Upper lobe of right lung (tissue), 1 donor: ENCODE results near the gene ZNF337. TPM values are rescaled to one million over a fixed set of nuclear protein-coding genes. Genes with fewer than 3 reads are reported as not detected.

ENCODE experiments used
- ATAC-seq: fragments of 200-7000 bp; cut with Tn5 transposase; one replicate; pipeline ENCODE4 v1.9.1; 2020; ENCODE audit warnings: mild to moderate bottlenecking, moderate library complexity
- DNase-seq: peaks from one replicate; pipeline ENCODE4 v3.0.0-alpha.2; 2020
- H3K27ac ChIP-seq: fragments of 200-600 bp; one replicate; pipeline ENCODE4 v1.8.0; 2022
- H3K27me3 ChIP-seq: fragments of 200-600 bp; one replicate; pipeline ENCODE4 v1.8.0; 2022; ENCODE audit warnings: mild to moderate bottlenecking
- H3K36me3 ChIP-seq: fragments of 200-600 bp; one replicate; pipeline ENCODE4 v1.8.0; 2022
- H3K4me1 ChIP-seq: fragments of 200-600 bp; one replicate; pipeline ENCODE4 v1.8.0; 2022
- H3K4me3 ChIP-seq: fragments of 200-600 bp; one replicate; pipeline ENCODE4 v1.8.0; 2022; ENCODE audit warnings: mild to moderate bottlenecking
- H3K9me3 ChIP-seq: fragments of 200-600 bp; one replicate; pipeline ENCODE4 v1.8.0; 2022
- intact Hi-C: fragments of 100-400 bp; cut with DNase I; formaldehyde crosslinking; loops from one replicate; pipeline ENCODE4 v1.11.0; 2022
- total RNA-seq: library from RNA; stranded (reverse); fragmentation: NEBNext Ultra II Directional; extraction: Animal tissue kit (Norgen Biotek cat#: 25700); gene quantifications from one replicate; pipeline ENCODE4 v1.2.1, GENCODE V29; 2021
- TF ChIP-seq, protein P1 (sequence below): fragments of 200-600 bp; IDR thresholded peaks from one replicate; pipeline ENCODE4 v1.8.0; 2022; ENCODE audit warnings: antibody characterized with exemption
- donor health status: DM: no; HTN: yes; CAD: no; lungs with severe emphysema.

Gene ZNF337
- total RNA-seq, 1 donor from 2014 or later, result 14.6 TPM

DNA sequence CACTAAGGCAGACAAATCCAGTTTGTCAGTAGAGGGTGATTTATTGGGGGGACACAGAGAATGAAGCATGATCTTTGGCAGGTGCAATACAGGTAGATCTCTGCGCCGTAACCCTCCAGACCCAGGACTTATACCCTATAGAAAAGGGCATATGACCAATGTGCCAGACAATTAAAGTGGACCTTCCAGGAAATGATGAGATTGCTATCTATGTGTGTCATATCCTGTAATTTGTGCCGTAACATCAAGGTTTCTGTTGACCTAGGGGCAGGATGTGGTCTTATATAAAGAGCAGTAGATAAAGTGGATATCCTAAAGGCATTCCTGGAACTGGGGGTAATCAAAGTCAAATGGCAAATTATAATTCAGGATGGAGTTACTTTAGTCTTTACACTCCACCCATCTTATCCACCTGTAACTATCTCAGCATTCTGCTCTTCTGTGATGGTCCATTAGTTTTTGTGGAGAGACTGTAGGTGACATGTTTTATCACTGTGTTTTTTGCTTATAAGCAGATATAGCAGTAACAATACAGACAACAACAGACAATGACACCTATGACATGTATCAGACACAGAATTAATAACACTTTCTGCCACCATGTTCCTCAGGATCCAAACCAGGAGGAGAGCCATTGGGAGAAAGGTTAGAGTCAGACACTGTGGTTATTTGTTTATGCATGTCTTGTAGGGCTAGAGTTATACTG, 43.1 kb upstream of the ZNF337 start:
- intact Hi-C loops, result no loop called here
- H3K9me3 ChIP-seq, result no peaks in the 10 kb centered on the region
- DNase-seq (no peak), ATAC-seq (no peak)
- no peak overlapping the region for H3K4me3 ChIP-seq
- no peaks in the 10 kb centered on the region for H3K4me1 ChIP-seq
- TF ChIP-seq, protein P1, sequence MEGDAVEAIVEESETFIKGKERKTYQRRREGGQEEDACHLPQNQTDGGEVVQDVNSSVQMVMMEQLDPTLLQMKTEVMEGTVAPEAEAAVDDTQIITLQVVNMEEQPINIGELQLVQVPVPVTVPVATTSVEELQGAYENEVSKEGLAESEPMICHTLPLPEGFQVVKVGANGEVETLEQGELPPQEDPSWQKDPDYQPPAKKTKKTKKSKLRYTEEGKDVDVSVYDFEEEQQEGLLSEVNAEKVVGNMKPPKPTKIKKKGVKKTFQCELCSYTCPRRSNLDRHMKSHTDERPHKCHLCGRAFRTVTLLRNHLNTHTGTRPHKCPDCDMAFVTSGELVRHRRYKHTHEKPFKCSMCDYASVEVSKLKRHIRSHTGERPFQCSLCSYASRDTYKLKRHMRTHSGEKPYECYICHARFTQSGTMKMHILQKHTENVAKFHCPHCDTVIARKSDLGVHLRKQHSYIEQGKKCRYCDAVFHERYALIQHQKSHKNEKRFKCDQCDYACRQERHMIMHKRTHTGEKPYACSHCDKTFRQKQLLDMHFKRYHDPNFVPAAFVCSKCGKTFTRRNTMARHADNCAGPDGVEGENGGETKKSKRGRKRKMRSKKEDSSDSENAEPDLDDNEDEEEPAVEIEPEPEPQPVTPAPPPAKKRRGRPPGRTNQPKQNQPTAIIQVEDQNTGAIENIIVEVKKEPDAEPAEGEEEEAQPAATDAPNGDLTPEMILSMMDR, result no peak
- H3K36me3 ChIP-seq, result no peaks in the 10 kb centered on the region
- no peak overlapping the region for H3K27ac ChIP-seq
- no peaks in the 10 kb centered on the region for H3K27me3 ChIP-seq

DNA sequence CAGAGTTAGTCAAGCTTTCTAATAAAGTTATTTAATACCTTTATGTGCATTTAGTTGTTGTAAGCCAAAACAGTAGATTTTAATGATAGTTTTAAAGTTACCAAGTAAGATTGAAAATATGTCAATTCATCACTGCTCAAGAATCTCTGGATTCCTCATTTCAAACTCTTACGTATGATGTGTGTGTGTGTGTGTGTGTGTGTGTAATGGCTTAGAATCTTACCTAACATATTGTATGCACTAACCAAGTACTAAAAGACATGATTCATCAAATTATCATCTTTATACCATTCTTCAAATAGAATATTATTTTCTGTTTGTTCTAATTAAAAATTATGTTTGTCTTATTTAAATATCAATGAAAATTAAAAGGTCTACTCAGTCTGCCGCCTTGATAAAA, 41.5 kb upstream of the ZNF337 start:
- H3K27ac ChIP-seq, result no peak overlapping the region
- H3K27me3 ChIP-seq, result no peaks in the 10 kb centered on the region
- DNase-seq (no peak), ATAC-seq (no peak)
- TF ChIP-seq, protein P1, result no peak
- H3K4me1 ChIP-seq, result no peaks in the 10 kb centered on the region
- no peak overlapping the region for H3K4me3 ChIP-seq
- H3K36me3 ChIP-seq, result no peaks in the 10 kb centered on the region
- intact Hi-C loops, result no loop called here
- H3K9me3 ChIP-seq, result no peaks in the 10 kb centered on the region

DNA sequence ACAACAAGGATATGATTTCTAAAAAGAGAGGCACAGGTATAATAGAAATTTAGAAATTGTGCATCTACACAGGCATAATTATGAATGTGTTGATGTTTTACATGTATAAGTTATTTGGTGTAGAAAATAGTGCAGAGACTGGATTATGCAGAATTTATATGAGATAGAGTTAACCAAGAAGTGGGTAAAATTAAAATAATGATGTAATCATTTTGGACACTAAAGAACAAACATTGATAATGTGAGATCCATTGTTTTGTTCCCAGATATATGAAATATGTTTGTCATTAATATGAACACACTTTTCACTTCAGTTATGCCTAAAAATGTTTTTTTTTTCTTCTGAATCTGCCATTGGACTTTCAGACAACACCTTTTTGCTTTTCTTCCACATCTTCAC, 37.2 kb upstream of the ZNF337 start:
- DNase-seq, result no peak
- TF ChIP-seq, protein P1, result no peak
- no peak for ATAC-seq
- intact Hi-C loops, result no loop called here
- Histone ChIP-seq H3K4me1 (no peaks in the 10 kb centered on the region), H3K4me3 (no peak overlapping the region), H3K27ac (no peak overlapping the region), H3K9me3 (no peaks in the 10 kb centered on the region), H3K36me3 (no peaks in the 10 kb centered on the region), H3K27me3 (no peaks in the 10 kb centered on the region)

DNA sequence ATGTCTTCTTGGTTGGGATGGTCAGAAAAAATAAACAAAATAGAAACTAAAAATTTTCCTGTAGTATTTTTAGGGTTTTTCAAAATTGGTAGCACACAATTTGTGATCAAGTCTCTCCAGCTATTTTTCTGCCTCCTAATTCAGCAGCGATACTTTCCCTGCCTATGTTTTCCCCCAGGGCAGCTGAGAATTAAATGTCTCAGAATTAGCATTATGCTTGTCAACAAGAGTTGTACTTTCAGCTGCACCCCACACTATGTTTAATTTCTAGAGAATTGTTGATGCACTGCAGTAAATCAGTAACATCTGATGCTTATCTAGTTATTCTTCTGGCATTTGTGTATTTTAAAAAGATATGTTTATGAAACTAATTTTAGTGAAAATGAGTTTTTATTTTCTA, 34.2 kb upstream of the ZNF337 start:
- no peak for DNase-seq
- intact Hi-C loops, result no loop called here
- TF ChIP-seq, protein P1, result no peak
- ATAC-seq, result no peak
- H3K4me1 ChIP-seq, result no peaks in the 10 kb centered on the region
- H3K36me3 ChIP-seq, result no peaks in the 10 kb centered on the region
- H3K27ac ChIP-seq, result no peak overlapping the region
- H3K27me3 ChIP-seq, result no peaks in the 10 kb centered on the region
- H3K9me3 ChIP-seq, result peaks cover 5% of the 10 kb centered on the region
- H3K4me3 ChIP-seq, result no peak overlapping the region

DNA sequence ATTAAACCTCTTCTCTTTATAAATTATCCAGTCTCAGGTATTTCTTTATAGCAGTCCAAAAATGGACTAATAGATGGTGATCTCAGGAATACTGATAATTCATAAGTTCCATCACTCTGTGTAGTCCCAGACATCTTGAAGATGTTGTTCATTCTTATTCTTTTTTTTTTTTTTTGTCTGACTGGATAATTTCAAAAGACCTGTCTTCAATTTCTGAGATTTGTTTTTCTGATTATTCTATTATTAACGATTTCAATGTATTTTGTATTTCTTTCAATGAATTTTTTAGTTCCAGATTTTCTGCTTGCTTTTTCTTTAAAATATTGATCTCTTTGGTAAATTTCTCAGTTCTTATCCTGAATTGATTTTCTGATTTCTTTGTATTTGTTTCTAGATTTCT, 29.7 kb upstream of the ZNF337 start:
- TF ChIP-seq, protein P1, result no peak
- Histone ChIP-seq H3K9me3 (peaks cover 5% of the 10 kb centered on the region), H3K27me3 (no peaks in the 10 kb centered on the region), H3K4me3 (no peak overlapping the region), H3K27ac (no peak overlapping the region), H3K4me1 (no peaks in the 10 kb centered on the region), H3K36me3 (no peaks in the 10 kb centered on the region)
- ATAC-seq, result no peak
- intact Hi-C loops, result no loop called here
- DNase-seq, result no peak

DNA sequence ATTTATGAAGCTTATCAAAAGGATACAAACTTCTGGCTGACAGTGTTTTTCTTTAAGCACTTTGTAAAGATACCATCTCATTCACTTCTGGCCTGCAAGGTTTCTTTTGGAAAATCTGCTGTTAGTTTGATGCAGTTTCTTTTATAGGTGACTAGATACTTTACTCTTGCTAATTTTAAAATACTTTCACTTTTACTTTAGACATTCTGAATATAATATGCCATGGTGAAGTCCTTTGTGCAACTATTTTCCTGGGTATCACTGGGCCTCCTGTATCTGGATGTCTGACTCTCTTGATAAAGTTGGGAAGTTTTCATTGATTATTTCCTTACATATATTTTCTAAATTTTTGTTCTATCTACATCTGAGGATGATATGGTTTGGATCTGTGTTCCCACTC, 29.0 kb upstream of the ZNF337 start:
- ATAC-seq, result no peak
- H3K27ac ChIP-seq, result no peak overlapping the region
- no peak for DNase-seq
- TF ChIP-seq, protein P1, result no peak
- no peak overlapping the region for H3K4me3 ChIP-seq
- H3K36me3 ChIP-seq, result no peaks in the 10 kb centered on the region
- no peaks in the 10 kb centered on the region for H3K4me1 ChIP-seq
- no peaks in the 10 kb centered on the region for H3K27me3 ChIP-seq
- intact Hi-C loops, result no loop called here
- peaks cover 5% of the 10 kb centered on the region for H3K9me3 ChIP-seq
